HG02973 (cell line): ENCODE data around the gene ARHGAP23.
"Not testable (repeated sequence)": the region's sequence is repeated elsewhere in the genome, so short reads cannot be mapped to it uniquely, and the experiment has no call there.

Experiments used
- ATAC-seq: cut with Tn5 transposase; IDR thresholded peaks from one replicate; pipeline ENCODE4 v1.9.1; 2021; ENCODE audit warnings: moderate library complexity; ENCODE audit not compliant: unreplicated experiment

ARHGAP23 gene

GRCh38 chr17:38420518-38420917 lies 7.7 kb upstream of the ARHGAP23 start:
- no peak for ATAC-seq

GRCh38 chr17:38421171-38421841 lies 7.0 kb upstream of the ARHGAP23 start:
- no peak for ATAC-seq

- no peak for ATAC-seq
Observed at GRCh38 chr17:38421871-38422827, 6.1 kb upstream of the ARHGAP23 start.

- no peak for ATAC-seq
Observed at GRCh38 chr17:38424297-38424972, 3.8 kb upstream of the ARHGAP23 start.

GRCh38 chr17:38425031-38425430 lies 3.2 kb upstream of the ARHGAP23 start:
- no peak for ATAC-seq

- ATAC-seq = no peak
Observed at GRCh38 chr17:38425744-38426143, 2.5 kb upstream of the ARHGAP23 start.

GRCh38 chr17:38426441-38426840 lies 1.8 kb upstream of the ARHGAP23 start:
- ATAC-seq = no peak

- ATAC-seq = no peak
Observed at GRCh38 chr17:38427160-38427949, 909 bp upstream of the ARHGAP23 start.

- ATAC-seq = no peak
Observed at GRCh38 chr17:38428643-38429371, 543 bp downstream of the ARHGAP23 start.

GRCh38 chr17:38429476-38430100 lies 1.3 kb downstream of the ARHGAP23 start:
- ATAC-seq = no peak

GRCh38 chr17:38430316-38430715 lies 2.1 kb downstream of the ARHGAP23 start:
- ATAC-seq = no peak

- no peak for ATAC-seq
Observed at GRCh38 chr17:38430822-38431221, 2.6 kb downstream of the ARHGAP23 start.

GRCh38 chr17:38431346-38432145 lies 3.3 kb downstream of the ARHGAP23 start:
- ATAC-seq = no peak

GRCh38 chr17:38434178-38434665 lies 6.0 kb downstream of the ARHGAP23 start:
- ATAC-seq = no peak

- ATAC-seq = no peak
Observed at GRCh38 chr17:38435795-38436194, 7.5 kb downstream of the ARHGAP23 start.

- no peak for ATAC-seq
Observed at GRCh38 chr17:38436386-38436785, 8.1 kb downstream of the ARHGAP23 start.

- ATAC-seq = not testable (repeated sequence)
Observed at GRCh38 chr17:38437313-38437712, 9.0 kb downstream of the ARHGAP23 start.

- ATAC-seq = no peak
Observed at GRCh38 chr17:38439436-38439835, 11.2 kb downstream of the ARHGAP23 start.
